Stimulated activated CD8-positive, alpha-beta memory T cell treated with anti-CD3 and anti-CD28 coated beads, Interleukin-4, amount 100 ng/mL, for 24 hours (primary cell): ENCODE results near the gene ACOXL.

Experiments
- DNase-seq: peaks from one replicate; pipeline ENCODE4 v3.0.0-alpha.2; 2020; ENCODE audit warnings: low read depth

ACOXL gene

DNA sequence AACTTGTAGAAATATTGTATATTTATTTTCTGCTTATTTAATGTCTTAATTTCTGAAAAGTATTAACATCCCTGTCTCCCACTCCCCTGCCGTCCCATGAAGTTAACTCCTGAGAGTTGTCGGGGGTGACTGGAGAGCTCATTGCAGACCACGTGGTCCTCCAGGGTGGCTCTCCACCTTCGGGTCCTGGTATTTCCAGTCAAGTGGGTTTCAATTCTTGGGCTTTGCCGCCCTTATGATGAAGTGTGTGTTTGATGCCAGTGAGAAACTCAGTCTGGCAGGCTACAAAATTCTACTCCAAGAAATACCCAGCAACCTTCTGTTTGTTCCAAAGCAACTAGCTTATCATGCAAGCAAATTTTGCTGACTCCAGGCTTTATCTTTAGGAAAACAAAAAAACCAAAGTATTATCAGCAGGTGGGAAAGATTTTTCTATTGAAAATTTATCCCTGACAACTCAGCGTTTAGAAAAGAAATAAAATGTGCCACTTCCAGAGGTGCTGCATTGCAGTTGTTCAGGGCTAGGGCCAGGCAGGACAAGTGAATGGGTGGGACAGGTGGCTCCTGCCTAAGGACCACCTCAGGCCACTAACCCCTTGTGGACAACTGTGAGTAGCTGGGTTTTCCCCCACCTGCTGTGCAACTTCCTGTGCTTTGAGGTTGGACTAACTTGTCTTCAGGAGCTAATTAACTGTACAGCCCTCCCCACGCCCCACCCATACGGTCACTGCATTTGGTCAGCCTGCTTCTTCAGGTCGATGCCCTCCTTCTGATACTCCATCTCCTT, 434.9 kb downstream of the ACOXL start:
- no peak for DNase-seq

DNA sequence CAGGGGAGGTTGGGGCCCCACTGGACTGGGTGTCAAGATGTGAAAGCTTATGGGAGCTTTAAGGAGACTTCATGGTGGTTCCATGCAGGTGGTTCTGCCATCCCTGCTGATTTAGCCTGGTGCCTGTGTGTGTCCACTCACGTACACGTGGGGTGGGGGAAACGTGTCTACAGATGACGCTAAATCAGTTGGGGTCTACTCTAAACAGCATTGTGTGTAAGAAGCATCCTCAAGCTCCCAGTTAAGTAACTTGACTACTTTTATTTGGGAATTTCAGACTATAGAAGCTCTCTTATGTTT, 435.4 kb downstream of the ACOXL start:
- no peak for DNase-seq
